GM11168 (cell line): ENCODE data around the gene PDK4.

Source experiments
- in situ Hi-C: fragments of 300-500 bp; cut with MboI; formaldehyde crosslinking; loops from one replicate; pipeline ENCODE4 v1.12.0; 2022; ENCODE audit warnings: low sequenced_read_pairs; ENCODE audit not compliant: unreplicated experiment

Gene PDK4

GRCh38 chr7:95596198-95597063 lies at the start of gene PDK4:
Gene PDK4 (minus strand): TSS chr7:95596516. CDS start chr7:95596293, 223 bp downstream.
- in situ Hi-C loops, result no loop called here

DNA sequence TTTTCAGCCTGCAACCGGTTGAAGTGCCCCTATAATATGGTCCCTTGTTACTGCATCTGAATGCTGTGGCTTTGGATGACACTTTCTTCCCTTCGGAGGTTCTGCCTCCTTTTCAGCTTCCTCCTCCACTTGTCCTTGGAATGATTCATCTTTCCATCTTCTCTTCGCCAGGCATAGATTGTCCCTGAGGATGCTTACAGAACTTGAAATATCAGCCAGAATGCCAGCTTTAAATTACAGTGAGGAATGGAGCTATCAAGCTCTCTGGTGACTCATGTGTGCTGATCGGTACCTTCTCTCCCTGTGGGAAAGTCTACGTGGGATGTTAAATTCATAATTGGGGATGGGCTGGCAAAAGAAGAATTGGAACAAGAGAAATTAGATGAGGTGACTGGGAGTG lies 45.9 kb upstream of the PDK4 start:
- in situ Hi-C loops, result no loop called here

DNA sequence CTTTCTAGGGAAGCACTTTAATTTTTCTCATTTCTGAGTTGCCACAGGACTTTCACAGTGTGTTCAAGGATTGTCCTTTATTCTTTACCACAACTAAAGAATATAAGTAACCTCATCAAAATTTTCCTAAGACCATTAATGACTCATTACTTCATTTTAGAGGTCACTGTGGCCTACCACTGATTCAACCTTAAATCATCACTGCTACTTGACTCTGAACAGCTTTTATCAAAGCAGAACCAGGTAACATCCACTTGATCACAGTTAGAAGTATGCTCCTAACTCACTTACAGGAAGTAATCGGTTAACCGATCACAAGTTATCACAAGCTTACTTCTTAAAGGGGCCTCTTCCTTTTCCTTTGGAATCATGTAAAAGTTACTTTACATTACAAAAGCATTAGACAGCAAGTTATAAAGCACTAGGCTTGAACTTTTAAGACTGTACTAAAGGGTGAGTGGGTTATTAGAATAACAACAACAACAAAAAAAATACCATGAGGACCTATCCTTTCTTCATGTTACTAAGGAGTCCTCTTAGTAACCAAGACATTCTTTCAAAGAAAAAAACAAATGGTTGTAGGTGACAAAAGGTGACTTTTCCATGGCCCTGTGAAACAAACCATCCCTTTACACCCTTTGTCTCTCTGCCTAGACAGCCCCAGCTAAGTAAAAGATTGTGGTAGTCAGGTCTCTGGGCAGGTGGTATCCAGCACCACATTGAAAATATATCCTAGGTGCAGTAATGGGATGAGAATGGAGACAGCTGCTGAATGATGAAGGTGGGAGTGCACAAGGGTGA lies 40.0 kb upstream of the PDK4 start:
- in situ Hi-C loops, result no loop called here

GRCh38 chr7:95632609-95633008 lies 36.3 kb upstream of the PDK4 start:
- in situ Hi-C loops, result no loop called here

GRCh38 chr7:95631527-95631926 lies 35.2 kb upstream of the PDK4 start:
- in situ Hi-C loops, result no loop called here

- in situ Hi-C loops, result no loop called here
These were observed 34.6 kb upstream of the PDK4 start for GRCh38 chr7:95630702-95631458.

DNA sequence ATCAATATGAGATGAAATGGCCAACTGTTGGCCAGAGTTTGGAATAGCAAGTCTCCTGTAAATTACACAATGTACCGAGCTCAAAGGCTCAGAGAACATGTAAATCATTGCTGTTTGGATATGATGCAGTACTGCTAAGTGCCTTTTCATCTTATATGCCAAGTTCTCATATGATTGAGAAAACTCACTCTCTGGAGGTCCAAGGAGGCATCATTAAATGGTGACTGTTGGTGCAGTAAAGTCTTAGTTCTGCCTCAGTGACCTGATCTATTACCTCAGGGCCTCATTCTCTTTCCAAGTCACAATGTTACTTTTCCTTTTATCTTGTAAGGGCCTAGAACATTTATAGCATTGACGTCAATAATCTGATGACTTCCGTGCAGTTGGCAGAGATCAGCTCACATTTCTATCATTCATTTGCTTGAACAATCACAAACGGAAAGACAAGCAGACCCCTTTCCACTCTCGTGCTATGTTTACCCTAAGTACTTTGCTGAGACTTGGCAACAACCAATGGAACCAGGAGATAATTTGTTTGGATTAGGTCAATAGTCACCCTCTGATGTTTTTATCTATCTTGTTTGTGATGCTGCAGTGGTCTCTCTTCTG lies 32.6 kb upstream of the PDK4 start:
- in situ Hi-C loops, result no loop called here

DNA sequence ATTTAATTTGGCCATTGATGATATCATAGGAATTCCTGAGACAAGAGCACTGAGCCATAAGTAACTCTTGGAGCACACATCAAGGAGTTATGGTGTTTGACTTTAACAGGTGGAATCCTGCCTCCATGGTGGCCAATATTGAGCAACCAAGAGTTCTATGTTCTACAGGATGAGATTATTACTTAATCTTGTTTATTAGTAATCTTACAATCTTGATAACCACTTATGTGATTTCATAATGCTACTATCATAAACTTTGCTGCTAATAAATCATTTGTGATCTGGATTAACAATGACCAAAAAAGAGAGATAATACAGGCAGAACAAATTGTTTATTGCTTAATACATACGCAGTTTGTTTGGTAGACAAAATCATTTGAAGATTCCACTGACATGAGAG lies 27.5 kb upstream of the PDK4 start:
- in situ Hi-C loops, result no loop called here

GRCh38 chr7:95622859-95623258 lies 26.5 kb upstream of the PDK4 start:
- in situ Hi-C loops, result no loop called here

DNA sequence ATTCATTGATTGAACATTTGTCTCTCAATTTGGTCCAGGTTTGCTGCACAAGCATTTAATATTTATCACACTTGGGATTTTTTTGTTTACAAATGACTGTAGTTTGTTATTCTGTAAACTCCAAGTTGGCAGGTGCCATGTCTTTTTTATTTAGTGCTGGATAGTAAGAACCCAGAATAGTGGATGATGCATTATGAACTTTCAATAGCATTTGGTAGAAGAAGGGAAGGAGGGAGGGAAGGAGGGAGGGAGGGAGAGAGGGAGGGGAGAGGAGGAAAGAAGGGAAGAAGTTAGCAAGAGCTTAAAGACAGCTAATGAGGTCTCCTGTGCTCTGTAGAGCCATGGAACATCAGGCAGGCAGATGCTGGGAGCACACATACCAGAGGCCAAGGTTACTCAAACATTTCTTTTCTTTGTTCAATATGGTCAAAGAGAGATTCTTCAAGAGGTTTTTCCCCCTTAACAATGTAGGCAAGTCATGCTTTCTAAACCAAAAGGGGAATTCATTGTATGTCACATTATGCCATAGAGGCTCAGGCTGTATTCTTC lies 25.8 kb upstream of the PDK4 start:
- in situ Hi-C loops, result no loop called here

DNA sequence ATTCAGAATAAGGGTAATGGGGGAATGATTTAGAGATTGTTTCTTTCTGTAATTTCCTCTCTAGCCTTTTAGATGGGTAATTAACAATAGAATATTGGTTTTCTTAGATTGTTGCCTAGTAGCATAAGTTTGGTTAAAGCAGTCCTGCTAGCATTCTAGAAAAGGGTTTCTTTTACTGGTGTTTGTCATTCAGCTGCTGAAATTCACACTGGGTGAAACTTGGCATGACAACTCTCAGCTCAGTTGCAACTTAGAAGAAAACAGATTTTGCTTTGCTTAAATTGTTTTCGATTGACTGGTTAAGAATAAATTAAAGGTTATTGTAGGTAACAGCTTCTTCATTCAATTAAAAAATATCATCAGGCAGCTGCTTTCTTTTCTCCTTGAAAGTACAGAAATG lies 25.1 kb upstream of the PDK4 start:
- in situ Hi-C loops, result no loop called here

GRCh38 chr7:95620631-95621030 lies 24.3 kb upstream of the PDK4 start:
- in situ Hi-C loops, result no loop called here

GRCh38 chr7:95619921-95620320 lies 23.6 kb upstream of the PDK4 start:
- in situ Hi-C loops, result no loop called here

GRCh38 chr7:95619517-95619916 lies 23.2 kb upstream of the PDK4 start:
- in situ Hi-C loops, result no loop called here

GRCh38 chr7:95614442-95614940 lies 18.2 kb upstream of the PDK4 start:
- in situ Hi-C loops, result no loop called here

DNA sequence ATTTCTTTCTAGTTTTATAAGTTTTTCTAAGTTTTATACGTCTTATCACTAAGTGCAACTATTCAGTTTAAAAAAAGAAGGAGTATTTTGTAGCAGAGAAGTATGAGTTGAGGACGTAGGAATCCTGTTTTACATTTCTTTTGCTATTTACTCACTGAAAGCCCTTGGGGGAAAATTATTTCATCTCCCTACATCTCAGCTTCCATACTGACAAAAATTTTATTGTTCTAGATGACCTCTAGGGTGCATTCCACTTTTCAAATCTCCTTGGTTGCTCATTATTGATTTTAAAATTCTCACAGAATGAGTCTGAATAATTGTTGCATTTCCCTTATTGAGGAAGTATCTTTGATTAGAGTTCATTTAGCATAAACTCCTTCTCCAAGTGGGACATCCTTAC lies 14.9 kb upstream of the PDK4 start:
- in situ Hi-C loops, result no loop called here

DNA sequence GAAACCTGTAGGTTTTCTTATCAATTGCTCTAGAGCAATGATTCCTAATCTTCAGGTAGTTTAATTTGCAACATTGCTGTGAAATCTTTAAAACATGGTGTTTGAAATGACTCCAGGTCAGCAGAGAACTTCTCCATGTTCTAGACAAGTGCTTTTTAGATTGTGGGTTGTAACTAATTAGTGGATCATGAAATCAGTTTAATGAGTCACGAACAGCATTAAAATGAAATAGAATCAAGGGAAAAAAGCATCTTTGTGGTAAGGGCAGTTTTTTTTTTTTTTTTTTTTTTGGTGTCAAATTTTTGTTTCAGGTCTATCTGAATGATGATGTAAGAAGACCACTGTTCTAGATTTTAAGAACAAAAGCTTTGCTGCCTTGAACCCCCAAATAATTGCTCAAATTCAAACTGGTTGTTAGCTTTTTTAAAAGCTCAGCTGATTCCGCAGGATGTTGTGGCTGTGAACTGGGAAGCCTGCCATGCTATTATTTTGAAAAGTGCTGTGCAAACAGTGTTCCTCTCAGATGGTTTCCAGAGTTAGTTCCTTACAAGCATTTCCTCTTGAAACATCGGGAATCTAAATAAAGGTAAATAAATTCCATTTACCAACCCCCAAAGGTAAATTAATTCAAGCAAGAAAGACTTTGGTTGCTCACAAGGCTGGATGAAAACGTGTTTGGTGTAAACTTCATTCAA lies 13.1 kb upstream of the PDK4 start:
- in situ Hi-C loops, result no loop called here

DNA sequence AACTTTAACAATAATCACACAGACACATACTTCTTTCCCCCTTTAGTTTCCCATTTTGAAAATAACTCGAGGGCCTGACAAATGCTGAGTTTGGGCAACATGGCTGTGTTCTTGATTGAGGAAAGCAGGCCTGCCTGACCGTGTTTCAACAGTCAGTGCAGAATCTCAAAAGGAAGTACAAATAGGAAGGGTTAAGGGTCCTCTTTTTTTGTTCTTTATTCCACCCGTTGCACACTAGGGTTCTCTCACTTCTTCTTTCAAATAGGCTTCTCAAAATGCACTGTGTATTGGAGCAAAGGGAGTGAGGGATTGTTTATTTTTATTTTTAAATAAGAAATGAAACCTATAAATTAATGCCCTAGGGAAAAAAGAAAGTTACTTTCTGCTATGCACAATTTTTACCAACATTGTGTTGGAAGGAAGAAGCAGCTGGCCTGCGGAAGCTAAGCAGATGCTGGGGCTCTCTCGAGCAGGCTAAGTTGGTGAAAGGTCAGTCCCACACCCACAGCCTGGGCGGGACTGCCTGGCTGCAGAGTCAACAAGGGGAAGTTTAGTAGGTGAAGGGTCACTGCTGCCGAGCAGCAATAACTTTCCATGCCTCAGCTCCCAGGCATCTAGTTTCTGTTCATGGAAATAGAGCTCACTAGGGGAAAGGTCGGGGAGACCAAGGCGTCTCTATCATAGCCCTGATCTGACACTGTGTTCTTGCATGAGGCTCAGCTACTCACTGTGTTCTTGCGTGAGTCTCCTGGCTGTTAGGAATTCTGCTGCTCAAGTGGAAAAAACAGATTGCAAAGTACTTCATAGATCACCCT lies 12.2 kb upstream of the PDK4 start:
- in situ Hi-C loops, result no loop called here
